ENCODE measurements around the gene DDA1. TPM values are rescaled to one million over a fixed set of nuclear protein-coding genes. Genes with fewer than 3 reads are reported as not detected.
A peak's percentile ranks its signal among the peaks of the same experiment; 100 is the strongest.

The DDA1 gene
- total and polyA plus RNA-seq, 9 of the 15 experiments (the other 6 are each of a cell fraction or from before 2014, with no cell fraction given): 1.4 to 83.8 (median 33.8) TPM

GRCh38 chr19:17266975-17267788 lies 42.2 kb upstream of the DDA1 start, which contains the start of gene BABAM1 (continued):
- TF ChIP-seq ZNF511 (CRISPR knock-in tag; IDR thresholded peaks at IDR 0.05): no peak
- TF ChIP-seq RNF219 (CRISPR knock-in tag; IDR thresholded peaks at IDR 0.05): no peak
- peak; percentile 96 for TF ChIP-seq ZKSCAN8 (CRISPR knock-in tag; IDR thresholded peaks at IDR 0.05)
- TF ChIP-seq ERF (CRISPR knock-in tag; IDR thresholded peaks at IDR 0.05): 0 out of 2 replicates have a peak, but pooled peaks have one; percentile 78
- peak; percentile 100 for TF ChIP-seq ZNF395 (CRISPR knock-in tag; IDR thresholded peaks at IDR 0.05)
- TF ChIP-seq UBTF (IDR thresholded peaks at IDR 0.05; ENCODE audit: borderline replicate concordance in 1 of 2, low read depth in 2 of 2, low read length in 2 of 2): no peak
- peak; percentile 73 for TF ChIP-seq POLR2G (IDR thresholded peaks at IDR 0.05; ENCODE audit: low read depth, low read length)
- peak; percentile 70 for TF ChIP-seq CXXC5 (CRISPR knock-in tag; IDR thresholded peaks at IDR 0.05)
- peak; percentile 82; the same call in 1 of the 2 replicates for TF ChIP-seq CREB3L1 (IDR thresholded peaks at IDR 0.05; ENCODE audit: borderline replicate concordance, low read depth)
- no peak for TF ChIP-seq ATF3 (IDR thresholded peaks at IDR 0.05)
- TF ChIP-seq ATF3 (CRISPR knock-in tag; conservative IDR thresholded peaks at IDR 0.05): peak; percentile 62; the same call in 1 of the 2 replicates
- TF ChIP-seq SNIP1 (IDR thresholded peaks at IDR 0.05; ENCODE audit: low read depth): no peak
- TF ChIP-seq HDAC1 (IDR thresholded peaks at IDR 0.05): peak in 1 of 2 experiments; percentile 73; a peak in 2 of 4 replicates
- TF ChIP-seq SIN3A (IDR thresholded peaks at IDR 0.05; ENCODE audit: borderline replicate concordance in 2 of 2, control insufficient read depth in 1 of 2, low read depth in 2 of 2, low read length in 2 of 2): peak in 1 of 2 experiments; percentile 71; a peak in 1 of 4 replicates
- peak; percentile 97 for TF ChIP-seq TAF1 (IDR thresholded peaks at IDR 0.05; ENCODE audit: control insufficient read depth, extremely low read depth, insufficient read depth, low read length, severe bottlenecking)
- TF ChIP-seq SMARCC2 (IDR thresholded peaks at IDR 0.05; ENCODE audit: low read depth): no peak

All from K562 (cell line).